ENCODE results near the gene BRWD1. TPM values are rescaled to one million over a fixed set of nuclear protein-coding genes. Genes with fewer than 3 reads are reported as not detected.

Gene BRWD1
- total RNA-seq, 3 donors from 2014 or later = 65.4 to 128 (median 105) TPM

GRCh38 chr21:39185157-39185556 lies 128.3 kb downstream of the BRWD1 start:
- Histone ChIP-seq H3K36me3 (no peaks in the 10 kb centered on the region), H3K4me3 (no peak overlapping the region), H3K4me1 (peaks cover 0 to 5% of the 10 kb centered on the region in 2 donors), H3K27me3 (no peaks in the 10 kb centered on the region), H3K27ac (no peak overlapping the region), H3K9me3 (no peaks in the 10 kb centered on the region)
- intact Hi-C loops (cut with DNase I; ENCODE audit: low total_unique reads) = no loop called here
- DNase-seq (ENCODE audit: low spot score in 2 of 2) = no peak
- no peak for TF ChIP-seq CTCF (IDR thresholded peaks at IDR 0.05)
- no peak for TF ChIP-seq POLR2AphosphoS5 (IDR thresholded peaks at IDR 0.05)
- TF ChIP-seq POLR2A (IDR thresholded peaks at IDR 0.05) = no peak

- Histone ChIP-seq H3K27ac (peak overlapping the region; percentile 94 to 96), H3K9me3 (no peaks in the 10 kb centered on the region), H3K36me3 (no peaks in the 10 kb centered on the region), H3K4me3 (peak overlapping the region; percentile 72 to 88 (median 76)), H3K4me1 (peaks cover 0 to 5% of the 10 kb centered on the region in 2 donors), H3K27me3 (no peaks in the 10 kb centered on the region)
- intact Hi-C loops (cut with DNase I; ENCODE audit: low total_unique reads) = no loop called here
- TF ChIP-seq CTCF (IDR thresholded peaks at IDR 0.05) (no peak), POLR2AphosphoS5 (IDR thresholded peaks at IDR 0.05) (no peak), POLR2A (IDR thresholded peaks at IDR 0.05) (no peak)
- DNase-seq (ENCODE audit: low spot score in 2 of 2) = no peak
These were observed 129.1 kb downstream of the BRWD1 start for GRCh38 chr21:39184050-39184980.

- Histone ChIP-seq H3K36me3 (no peaks in the 10 kb centered on the region), H3K27me3 (no peaks in the 10 kb centered on the region), H3K9me3 (no peaks in the 10 kb centered on the region), H3K4me3 (peak within 1 kb of the TSS; percentile 72 to 88 (median 76)), H3K27ac (peak within 1 kb of the TSS; percentile 94 to 96), H3K4me1 (peaks cover 0 to 5% of the 10 kb centered on the region in 2 donors)
- TF ChIP-seq POLR2A (IDR thresholded peaks at IDR 0.05) (no peak), POLR2AphosphoS5 (IDR thresholded peaks at IDR 0.05) (peak; percentile 63 to 76 (median 75))
- intact Hi-C loops (cut with DNase I; ENCODE audit: low total_unique reads) = no loop called here
- DNase-seq (ENCODE audit: low spot score in 2 of 2) = peak; percentile 91
These were observed 130.0 kb downstream of the BRWD1 start, which contains the start of gene PSMG1 for GRCh38 chr21:39183272-39184049. Gene PSMG1, minus strand, starts transcription at chr21:39183451. Its CDS starts 66 bp downstream, at chr21:39183385.

- Histone ChIP-seq H3K4me1 (peaks cover 0 to 5% of the 10 kb centered on the region in 2 donors), H3K4me3 (peak overlapping the region; percentile 72 to 88 (median 76)), H3K9me3 (no peaks in the 10 kb centered on the region), H3K27ac (peak overlapping the region; percentile 94 to 96), H3K27me3 (no peaks in the 10 kb centered on the region), H3K36me3 (no peaks in the 10 kb centered on the region)
- no peak for DNase-seq (ENCODE audit: low spot score in 2 of 2)
- TF ChIP-seq POLR2AphosphoS5 (IDR thresholded peaks at IDR 0.05) = no peak
- no peak for TF ChIP-seq CTCF (IDR thresholded peaks at IDR 0.05)
- TF ChIP-seq POLR2A (IDR thresholded peaks at IDR 0.05) = no peak
- intact Hi-C loops (cut with DNase I; ENCODE audit: low total_unique reads) = no loop called here
These were observed 130.8 kb downstream of the BRWD1 start for GRCh38 chr21:39182484-39183271.

- H3K36me3 ChIP-seq = no peaks in the 10 kb centered on the region
- no peaks in the 10 kb centered on the region for H3K27me3 ChIP-seq
- no peak overlapping the region for H3K27ac ChIP-seq
- intact Hi-C loops (cut with DNase I; ENCODE audit: low total_unique reads) = no loop called here
- no peak for TF ChIP-seq POLR2AphosphoS5 (IDR thresholded peaks at IDR 0.05)
- TF ChIP-seq POLR2A (IDR thresholded peaks at IDR 0.05) = no peak
- no peak for TF ChIP-seq CTCF (IDR thresholded peaks at IDR 0.05)
- H3K9me3 ChIP-seq = no peaks in the 10 kb centered on the region
- peak overlapping the region in 2 of 3 donors; percentile 72 to 88 for H3K4me3 ChIP-seq
- H3K4me1 ChIP-seq = peaks cover 0 to 5% of the 10 kb centered on the region in 2 donors
- DNase-seq (ENCODE audit: low spot score in 2 of 2) = no peak
These were observed 131.4 kb downstream of the BRWD1 start for GRCh38 chr21:39182016-39182415.
